ENCODE results near the gene GEMIN7. TPM values are rescaled to one million over a fixed set of nuclear protein-coding genes. Genes with fewer than 3 reads are reported as not detected.
"Not testable (repeated sequence)": the region's sequence is repeated elsewhere in the genome, so short reads cannot be mapped to it uniquely, and the experiment has no call there.

GEMIN7 gene
- total RNA-seq, 3 donors from 2014 or later = 21.3 to 35.1 (median 22.1) TPM

DNA sequence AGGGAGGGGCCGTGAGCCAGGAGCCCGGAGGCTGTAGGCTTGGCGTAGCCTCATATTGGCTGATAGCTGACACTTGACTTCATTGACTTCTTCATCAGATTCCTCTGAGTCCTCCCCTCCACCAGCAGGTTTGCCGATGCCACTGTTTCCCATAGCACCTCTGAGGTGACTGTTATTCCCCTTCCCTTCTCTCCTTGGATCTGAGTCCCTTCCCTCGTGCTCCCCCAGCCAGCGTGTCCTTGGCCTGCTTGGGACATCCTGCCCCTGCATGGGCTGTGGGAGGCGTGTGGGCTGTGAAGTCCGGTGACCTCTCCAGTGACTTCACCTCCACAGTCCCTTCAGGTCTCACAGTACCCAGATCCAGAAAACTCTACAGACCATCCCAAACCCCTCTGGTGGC, 22.7 kb downstream of the GEMIN7 start:
- intact Hi-C loops (cut with DNase I; ENCODE audit: low total_unique reads) = no loop called here
- H3K27me3 ChIP-seq = no peaks in the 10 kb centered on the region
- no peak for DNase-seq (ENCODE audit: low spot score in 2 of 2)
- peaks cover 22 to 42% of the 10 kb centered on the region in 2 donors for H3K4me1 ChIP-seq
- no peaks in the 10 kb centered on the region for H3K9me3 ChIP-seq
- TF ChIP-seq POLR2AphosphoS5 (IDR thresholded peaks at IDR 0.05) (no peak), POLR2A (IDR thresholded peaks at IDR 0.05) (no peak)
- TF ChIP-seq, protein P1, sequence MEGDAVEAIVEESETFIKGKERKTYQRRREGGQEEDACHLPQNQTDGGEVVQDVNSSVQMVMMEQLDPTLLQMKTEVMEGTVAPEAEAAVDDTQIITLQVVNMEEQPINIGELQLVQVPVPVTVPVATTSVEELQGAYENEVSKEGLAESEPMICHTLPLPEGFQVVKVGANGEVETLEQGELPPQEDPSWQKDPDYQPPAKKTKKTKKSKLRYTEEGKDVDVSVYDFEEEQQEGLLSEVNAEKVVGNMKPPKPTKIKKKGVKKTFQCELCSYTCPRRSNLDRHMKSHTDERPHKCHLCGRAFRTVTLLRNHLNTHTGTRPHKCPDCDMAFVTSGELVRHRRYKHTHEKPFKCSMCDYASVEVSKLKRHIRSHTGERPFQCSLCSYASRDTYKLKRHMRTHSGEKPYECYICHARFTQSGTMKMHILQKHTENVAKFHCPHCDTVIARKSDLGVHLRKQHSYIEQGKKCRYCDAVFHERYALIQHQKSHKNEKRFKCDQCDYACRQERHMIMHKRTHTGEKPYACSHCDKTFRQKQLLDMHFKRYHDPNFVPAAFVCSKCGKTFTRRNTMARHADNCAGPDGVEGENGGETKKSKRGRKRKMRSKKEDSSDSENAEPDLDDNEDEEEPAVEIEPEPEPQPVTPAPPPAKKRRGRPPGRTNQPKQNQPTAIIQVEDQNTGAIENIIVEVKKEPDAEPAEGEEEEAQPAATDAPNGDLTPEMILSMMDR (IDR thresholded peaks at IDR 0.05) = no peak
- H3K4me3 ChIP-seq = no peak overlapping the region
- no peaks in the 10 kb centered on the region for H3K36me3 ChIP-seq
- H3K27ac ChIP-seq = peak overlapping the region in 1 of 2 donors; percentile 8

DNA sequence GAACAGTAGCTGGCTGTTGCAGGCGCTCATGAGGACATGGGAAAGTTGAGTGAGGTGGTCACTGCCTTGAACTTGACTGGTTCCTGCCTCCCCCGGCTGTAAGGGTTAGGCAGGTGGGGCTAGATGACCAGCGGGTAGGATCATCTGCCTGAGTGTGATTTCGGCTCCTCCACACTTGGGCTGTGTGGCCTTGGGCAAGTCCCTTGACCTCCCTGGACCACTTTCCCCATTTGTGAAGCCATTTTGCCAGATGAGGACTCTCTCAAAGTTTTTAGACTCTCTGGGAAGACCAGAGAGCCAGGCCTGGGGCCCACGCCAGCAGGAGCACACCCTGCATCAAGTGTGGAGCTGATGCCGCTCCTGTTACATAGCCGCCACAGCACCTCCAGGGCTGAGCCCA, 23.4 kb downstream of the GEMIN7 start:
- TF ChIP-seq POLR2AphosphoS5 (IDR thresholded peaks at IDR 0.05) = no peak
- TF ChIP-seq, protein P1 (IDR thresholded peaks at IDR 0.05) = no peak
- no peak for TF ChIP-seq POLR2A (IDR thresholded peaks at IDR 0.05)
- Histone ChIP-seq H3K4me3 (no peak overlapping the region), H3K36me3 (no peaks in the 10 kb centered on the region), H3K4me1 (peaks cover 22 to 40% of the 10 kb centered on the region in 2 donors), H3K27me3 (no peaks in the 10 kb centered on the region), H3K27ac (peak overlapping the region; percentile 10 to 48), H3K9me3 (no peaks in the 10 kb centered on the region)
- no peak for DNase-seq (ENCODE audit: low spot score in 2 of 2)
- intact Hi-C loops (cut with DNase I; ENCODE audit: low total_unique reads) = no loop called here

DNA sequence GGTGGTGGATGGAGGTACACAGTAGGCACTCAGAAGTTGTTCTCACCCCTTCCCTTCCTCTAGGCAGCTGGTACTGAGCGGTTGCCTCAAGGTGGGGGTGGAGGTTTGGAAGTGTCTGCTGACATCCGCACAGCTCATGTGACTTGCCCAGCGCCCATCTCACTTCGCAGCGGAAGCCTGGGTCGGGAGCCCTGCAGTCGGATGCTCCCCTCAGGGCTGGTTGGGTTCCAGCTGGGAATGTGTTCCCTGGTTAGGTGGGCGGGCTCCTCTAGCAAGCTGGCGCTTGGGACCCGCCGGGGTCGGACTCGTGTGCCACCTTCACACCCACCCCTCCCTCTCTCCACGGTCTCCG, 24.1 kb downstream of the GEMIN7 start:
- peak overlapping the region; percentile 5 to 46 (median 26) for H3K4me3 ChIP-seq
- no peaks in the 10 kb centered on the region for H3K9me3 ChIP-seq
- DNase-seq (ENCODE audit: low spot score in 2 of 2) = no peak
- peaks cover 15 to 34% of the 10 kb centered on the region in 2 donors for H3K4me1 ChIP-seq
- H3K27me3 ChIP-seq = no peaks in the 10 kb centered on the region
- no peaks in the 10 kb centered on the region for H3K36me3 ChIP-seq
- intact Hi-C loops (cut with DNase I; ENCODE audit: low total_unique reads) = no loop called here
- TF ChIP-seq, protein P1 (IDR thresholded peaks at IDR 0.05) = no peak
- no peak for TF ChIP-seq POLR2AphosphoS5 (IDR thresholded peaks at IDR 0.05)
- no peak for TF ChIP-seq POLR2A (IDR thresholded peaks at IDR 0.05)
- H3K27ac ChIP-seq = peak overlapping the region; percentile 10 to 48

DNA sequence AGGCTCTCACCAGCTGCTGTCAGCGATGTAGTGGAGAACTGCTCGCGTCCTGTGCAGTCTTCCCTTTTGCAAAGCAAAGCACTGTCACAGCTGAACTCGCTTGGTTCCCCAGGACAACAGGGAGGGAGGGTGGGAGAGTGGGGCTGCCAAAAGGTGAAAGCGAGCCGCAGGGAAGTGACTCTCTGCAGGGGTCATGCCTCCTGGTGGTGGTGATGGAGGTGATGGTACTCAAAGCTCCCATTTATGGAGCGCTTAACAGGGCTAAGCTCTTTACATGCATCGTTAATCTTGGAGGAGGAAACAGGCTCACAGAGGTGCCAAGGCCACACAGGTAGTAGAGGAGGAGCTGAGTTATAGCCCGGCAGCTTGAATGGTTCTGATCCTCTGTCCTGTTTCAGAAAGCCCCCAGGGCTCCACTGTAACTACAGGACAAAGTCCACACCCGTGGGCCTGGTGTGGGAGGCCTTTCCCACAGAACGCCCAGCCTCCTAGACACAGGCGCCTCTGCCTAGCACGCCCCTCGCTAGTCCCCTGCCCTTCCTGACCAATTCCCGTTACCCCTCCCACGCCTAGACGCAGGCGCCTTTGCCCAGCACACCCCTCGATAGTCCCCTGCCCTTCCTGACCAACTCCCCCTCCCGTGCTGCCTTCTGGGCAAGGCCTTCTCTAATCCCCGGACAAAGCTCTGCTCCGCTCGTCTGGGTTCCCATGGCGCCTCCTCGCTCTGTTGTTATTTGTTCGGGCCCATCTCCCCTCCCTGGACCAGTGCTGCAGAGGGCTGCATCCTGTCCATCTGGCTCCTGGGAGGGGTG, 24.7 kb downstream of the GEMIN7 start:
- Histone ChIP-seq H3K9me3 (no peaks in the 10 kb centered on the region), H3K27me3 (no peaks in the 10 kb centered on the region), H3K4me1 (peaks cover 9 to 29% of the 10 kb centered on the region in 2 donors), H3K4me3 (peak overlapping the region; percentile 5 to 46 (median 26)), H3K27ac (peak overlapping the region; percentile 10 to 48), H3K36me3 (no peaks in the 10 kb centered on the region)
- TF ChIP-seq POLR2A (IDR thresholded peaks at IDR 0.05) = no peak
- TF ChIP-seq, protein P1 (IDR thresholded peaks at IDR 0.05) = no peak
- intact Hi-C loops (cut with DNase I; ENCODE audit: low total_unique reads) = no loop called here
- DNase-seq (ENCODE audit: low spot score in 2 of 2) = no peak

DNA sequence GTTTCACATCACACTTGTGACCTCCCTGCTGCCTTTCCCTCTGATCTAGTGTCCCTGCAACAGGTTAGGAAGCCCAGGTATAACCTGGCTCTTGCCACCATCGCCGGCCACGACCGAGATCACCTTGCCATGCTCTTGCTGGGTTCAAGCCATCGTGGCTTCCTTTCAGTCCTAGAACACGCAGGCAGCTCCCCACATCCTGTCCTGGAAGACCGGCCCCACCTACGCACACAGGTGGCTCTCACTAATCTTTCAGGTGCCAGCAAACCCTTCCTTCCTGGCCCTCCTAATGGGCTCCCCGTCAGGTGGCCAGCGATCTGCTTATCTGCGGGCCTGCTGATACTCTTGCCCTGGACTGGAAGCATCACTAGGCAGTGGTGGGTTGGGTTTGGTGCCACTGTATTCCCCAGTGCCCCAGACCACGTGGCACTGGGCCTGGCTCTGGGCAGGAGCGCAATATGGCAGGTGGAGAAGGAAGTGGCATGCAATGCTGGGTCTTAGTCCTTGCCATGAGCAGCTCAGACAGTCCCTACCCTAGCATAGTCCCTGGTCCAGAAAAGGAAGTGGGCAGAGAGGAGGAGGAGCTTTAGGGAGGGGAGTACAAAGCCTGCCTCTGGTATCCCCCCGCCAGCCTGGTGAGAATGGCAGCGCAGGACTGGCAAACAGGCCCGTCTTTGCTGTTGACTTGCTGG, 25.7 kb downstream of the GEMIN7 start:
- no peak for DNase-seq (ENCODE audit: low spot score in 2 of 2)
- Histone ChIP-seq H3K27me3 (no peaks in the 10 kb centered on the region), H3K27ac (no peak overlapping the region), H3K36me3 (no peaks in the 10 kb centered on the region), H3K9me3 (no peaks in the 10 kb centered on the region), H3K4me1 (peaks cover 7 to 20% of the 10 kb centered on the region in 2 donors), H3K4me3 (no peak overlapping the region)
- TF ChIP-seq POLR2A (IDR thresholded peaks at IDR 0.05) (no peak), POLR2AphosphoS5 (IDR thresholded peaks at IDR 0.05) (no peak)
- TF ChIP-seq, protein P1 (IDR thresholded peaks at IDR 0.05) = no peak
- intact Hi-C loops (cut with DNase I; ENCODE audit: low total_unique reads) = no loop called here

DNA sequence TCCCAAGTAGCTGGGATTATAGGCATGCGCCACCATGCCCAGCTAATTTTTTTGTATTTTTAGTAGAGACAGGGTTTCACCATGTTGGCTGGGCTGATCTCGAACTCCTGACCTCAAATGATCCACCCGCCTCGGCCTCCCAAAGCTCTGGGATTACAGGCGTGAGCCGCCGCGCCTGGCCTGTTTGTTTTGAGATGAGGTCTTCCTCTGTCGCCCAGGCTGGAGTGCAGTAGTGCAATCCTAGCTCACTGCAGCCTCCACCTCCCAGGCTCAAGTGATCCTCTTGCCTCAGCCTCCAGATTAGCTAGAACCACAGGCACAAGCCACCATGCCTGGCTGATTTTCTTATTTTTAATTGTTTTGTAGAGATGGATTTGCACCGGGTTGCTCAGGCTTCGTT, 27.3 kb downstream of the GEMIN7 start:
- DNase-seq (ENCODE audit: low spot score in 2 of 2); H3K27ac ChIP-seq; H3K4me3 ChIP-seq; H3K9me3 ChIP-seq; H3K27me3 ChIP-seq; H3K36me3 ChIP-seq; intact Hi-C loops (cut with DNase I; ENCODE audit: low total_unique reads): not testable (repeated sequence)
- H3K4me1 ChIP-seq = peaks cover 7 to 18% of the 10 kb centered on the region in 2 donors

Data from breast epithelium (tissue), 4 donors.